ENCODE measurements around the gene SNX9. TPM values are rescaled to one million over a fixed set of nuclear protein-coding genes. Genes with fewer than 3 reads are reported as not detected.

The SNX9 gene
- total and polyA plus RNA-seq, 2 of the 8 experiments (the other 6 are each of a cell fraction or from before 2014, with no cell fraction given): 11.8 to 23.2 TPM

- FAIRE-seq: no peak
- Histone ChIP-seq H2BK120ac (replicated peaks; ENCODE audit: low read depth, low read length) (no peak overlapping the region), H4K5ac (ENCODE audit: insufficient read length, low read depth, low read length) (no peak overlapping the region), H4K8ac (ENCODE audit: extremely low read depth, insufficient read depth, low read length) (no peak overlapping the region), H3K4me3 (ENCODE audit: extremely low read depth in 1 of 4, insufficient read depth in 2 of 4, low read depth in 3 of 4, low read length in 4 of 4) (no peak overlapping the region), H4K20me1 (replicated peaks in 1 of 2; ENCODE audit: control insufficient read depth in 1 of 2, insufficient read depth in 2 of 2, low read length in 2 of 2) (no peaks in the 10 kb centered on the region), H3K79me2 (ENCODE audit: control insufficient read depth in 1 of 2, insufficient read depth in 2 of 2, low read length in 2 of 2) (no peaks in the 10 kb centered on the region), H3K4me1 (replicated peaks in 1 of 4; ENCODE audit: control insufficient read depth in 3 of 4, insufficient read depth in 4 of 4, low read length in 3 of 4) (no peaks in the 10 kb centered on the region), H2BK20ac (ENCODE audit: low read length) (no peak overlapping the region), H2BK5ac (ENCODE audit: low read depth, low read length) (no peak overlapping the region), H2BK15ac (ENCODE audit: low read length) (no peak overlapping the region), H3K4ac (replicated peaks; ENCODE audit: insufficient read length, low read depth, low read length) (no peak overlapping the region), H3K27me3 (replicated peaks in 1 of 4; ENCODE audit: control insufficient read depth in 3 of 4, extremely low read depth in 1 of 4, insufficient read depth in 3 of 4, low read length in 3 of 4) (no peaks in the 10 kb centered on the region), H3K79me1 (ENCODE audit: low read depth, low read length) (no peaks in the 10 kb centered on the region), H4K91ac (replicated peaks; ENCODE audit: insufficient read length, low read length) (no peak overlapping the region), H3K23me2 (ENCODE audit: low read depth, low read length) (no peaks in the 10 kb centered on the region), H3K27ac (ENCODE audit: low read depth, low read length) (no peak overlapping the region), H2BK12ac (ENCODE audit: low read depth, low read length) (no peak overlapping the region), H3K4me2 (ENCODE audit: insufficient read depth in 1 of 2, low read depth in 2 of 2, low read length in 2 of 2) (no peak overlapping the region), H3K56ac (replicated peaks; ENCODE audit: insufficient read length, low read depth, low read length) (no peak overlapping the region), H2AFZ (ENCODE audit: low read length) (no peak overlapping the region), H3K36me3 (ENCODE audit: control insufficient read depth in 2 of 4, insufficient read depth in 4 of 4, low read length in 3 of 4) (peaks cover 10 to 54% (median 32%) of the 10 kb centered on the region in 4 experiments), H3K23ac (ENCODE audit: insufficient read length) (no peak overlapping the region), H3K9ac (replicated peaks in 1 of 4; ENCODE audit: extremely low read depth in 1 of 4, low read depth in 3 of 4, low read length in 3 of 4) (no peak overlapping the region), H3K18ac (ENCODE audit: extremely low read depth, low read length) (no peak overlapping the region), H3K9me3 (ENCODE audit: insufficient read depth in 2 of 2, low read depth in 1 of 2, low read length in 1 of 2) (no peaks in the 10 kb centered on the region), H3K14ac (ENCODE audit: insufficient read length) (no peak overlapping the region), H2AK5ac (ENCODE audit: low read depth, low read length) (no peak overlapping the region)
- CTCF ChIA-PET (ENCODE audit: partially characterized antibody): interaction anchor here (3.2 kb wide), 1 partner anchor 131 kb away, joined by 11 read pairs; no protein-coding TSS in a partner anchor
- 93% methylated on average over 13 of the region's 13 CpGs; no CpG with 5 or more reads in 1 of the 2 experiments for WGBS, 2 experiments (ENCODE audit: extremely low coverage in 1 of 2, insufficient coverage in 1 of 2, insufficient read length in 1 of 2, insufficient replicate concordance in 2 of 2, low coverage in 1 of 2, low lambda C conversion rate in 2 of 2, missing lambda C conversion rate in 1 of 2)
- no peak for DNase-seq (ENCODE audit: low read depth in 1 of 2, low spot score in 2 of 2)
- POLR2A ChIA-PET (ENCODE audit: partially characterized antibody): no interaction called here
- no peak for TF ChIP-seq RNF2 (IDR thresholded peaks at IDR 0.05; ENCODE audit: borderline replicate concordance, low read depth, low read length, missing control alignments, poor library complexity, severe bottlenecking)
- TF ChIP-seq RFX5 (IDR thresholded peaks at IDR 0.05; ENCODE audit: borderline replicate concordance, low read depth, low read length): no peak
- no peak for TF ChIP-seq CEBPB (IDR thresholded peaks at IDR 0.05; ENCODE audit: low read depth, low read length)
- no peak for TF ChIP-seq EP300 (IDR thresholded peaks at IDR 0.05; ENCODE audit: borderline replicate concordance in 1 of 2, low read depth in 2 of 2, low read length in 2 of 2)
- TF ChIP-seq, protein P1, sequence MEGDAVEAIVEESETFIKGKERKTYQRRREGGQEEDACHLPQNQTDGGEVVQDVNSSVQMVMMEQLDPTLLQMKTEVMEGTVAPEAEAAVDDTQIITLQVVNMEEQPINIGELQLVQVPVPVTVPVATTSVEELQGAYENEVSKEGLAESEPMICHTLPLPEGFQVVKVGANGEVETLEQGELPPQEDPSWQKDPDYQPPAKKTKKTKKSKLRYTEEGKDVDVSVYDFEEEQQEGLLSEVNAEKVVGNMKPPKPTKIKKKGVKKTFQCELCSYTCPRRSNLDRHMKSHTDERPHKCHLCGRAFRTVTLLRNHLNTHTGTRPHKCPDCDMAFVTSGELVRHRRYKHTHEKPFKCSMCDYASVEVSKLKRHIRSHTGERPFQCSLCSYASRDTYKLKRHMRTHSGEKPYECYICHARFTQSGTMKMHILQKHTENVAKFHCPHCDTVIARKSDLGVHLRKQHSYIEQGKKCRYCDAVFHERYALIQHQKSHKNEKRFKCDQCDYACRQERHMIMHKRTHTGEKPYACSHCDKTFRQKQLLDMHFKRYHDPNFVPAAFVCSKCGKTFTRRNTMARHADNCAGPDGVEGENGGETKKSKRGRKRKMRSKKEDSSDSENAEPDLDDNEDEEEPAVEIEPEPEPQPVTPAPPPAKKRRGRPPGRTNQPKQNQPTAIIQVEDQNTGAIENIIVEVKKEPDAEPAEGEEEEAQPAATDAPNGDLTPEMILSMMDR (IDR thresholded peaks at IDR 0.05; ENCODE audit: control extremely low read depth in 1 of 3, insufficient read depth in 1 of 3, low read depth in 1 of 3, low read length in 3 of 3): no peak
- no peak for TF ChIP-seq PHF8 (conservative IDR thresholded peaks at IDR 0.05; ENCODE audit: low read depth, low read length)
- no peak for TF ChIP-seq BRCA1 (IDR thresholded peaks at IDR 0.05; ENCODE audit: low read depth, low read length)
- TF ChIP-seq NANOG (IDR thresholded peaks at IDR 0.05; ENCODE audit: insufficient read depth, low read depth, low read length, poor library complexity, severe bottlenecking): no peak
- TF ChIP-seq MAX (IDR thresholded peaks at IDR 0.05): no peak
These were observed 118.2 kb downstream of the SNX9 start for GRCh38 chr6:157941101-157941863.

Measured in H1 (cell line).